SK-N-SH (cell line): ENCODE results near the gene FEZF1.

Source experiments
- CTCF ChIP-seq: fragments of 200-600 bp; sonication (generic); IDR thresholded peaks from 2 replicates; pipeline ENCODE4 v1.6.1; 2017; ENCODE audit warnings: antibody characterized with exemption, mild to moderate bottlenecking, moderate library complexity
- ELF1 ChIP-seq: IDR thresholded peaks from 2 replicates; pipeline ENCODE4 v1.4.0; 2012
- EP300 ChIP-seq, 2 experiments: IDR thresholded peaks; 2 replicates each; pipeline versions ENCODE4 v1.4.0 to v1.6.1; 2012; ENCODE audit warnings: borderline replicate concordance in 1 of 2, low read depth in 1 of 2, low read length in 1 of 2
- EZH2phosphoT487 ChIP-seq: fragments of 200-600 bp; sonication (generic); IDR thresholded peaks from 2 replicates; pipeline ENCODE4 v1.6.1; 2017; ENCODE audit warnings: low read depth, mixed run types, mild to moderate bottlenecking, antibody characterized with exemption, moderate library complexity, borderline replicate concordance
- FOXM1 ChIP-seq: IDR thresholded peaks from 2 replicates; pipeline ENCODE4 v1.4.0; 2012; ENCODE audit warnings: low read depth, mild to moderate bottlenecking
- MAX ChIP-seq: IDR thresholded peaks from 2 replicates; pipeline ENCODE4 v1.4.0; 2012; ENCODE audit warnings: low read depth
- PBX3 ChIP-seq: IDR thresholded peaks from 2 replicates; pipeline ENCODE4; 2012
- POLR2AphosphoS5 ChIP-seq: IDR thresholded peaks from 2 replicates; pipeline ENCODE4 v1.6.1; 2012; ENCODE audit warnings: low read depth, low read length
- REST ChIP-seq: IDR thresholded peaks from 2 replicates; pipeline ENCODE4 v1.6.1; 2012; ENCODE audit warnings: mild to moderate bottlenecking, low read depth, low read length, moderate library complexity
- RFX5 ChIP-seq: IDR thresholded peaks from 2 replicates; pipeline ENCODE4 v1.6.1; 2012; ENCODE audit warnings: mild to moderate bottlenecking, improper control_type of control experiment, low read length
- SIN3A ChIP-seq: IDR thresholded peaks from 2 replicates; pipeline ENCODE4 v1.6.1; 2012; ENCODE audit warnings: low read depth, mild to moderate bottlenecking, low read length, moderate library complexity, borderline replicate concordance
- USF2 ChIP-seq: fragments of 150-350 bp; IDR thresholded peaks from 2 replicates; pipeline ENCODE4 v1.6.1; 2017; ENCODE audit warnings: antibody characterized with exemption, low read length, low read depth, borderline replicate concordance
- YY1 ChIP-seq: IDR thresholded peaks from 2 replicates; pipeline ENCODE4 v1.4.0; 2012; ENCODE audit warnings: low read depth, mild to moderate bottlenecking
- ZBTB33 ChIP-seq: IDR thresholded peaks from 2 replicates; pipeline ENCODE4 v1.4.0; 2012; ENCODE audit warnings: low read depth, borderline replicate concordance

- TF ChIP-seq FOXM1 (no peak), ZBTB33 (no peak), CTCF (no peak), YY1 (no peak), MAX (no peak), SIN3A (no peak), REST (no peak), EZH2phosphoT487 (no peak), USF2 (no peak), RFX5 (no peak), ELF1 (no peak), PBX3 (no peak), POLR2AphosphoS5 (no peak), EP300 (IDR thresholded peaks at IDR 0.05; ENCODE audit: borderline replicate concordance in 1 of 2, low read depth in 1 of 2, low read length in 1 of 2) (no peak)
These were observed 36.4 kb downstream of the FEZF1 start for GRCh38 chr7:122268101-122268500.
